Omental fat pad (tissue), 4 donors: ENCODE results near the gene COIL. TPM values are rescaled to one million over a fixed set of nuclear protein-coding genes. Genes with fewer than 3 reads are reported as not detected.

Experiments
- ATAC-seq: fragments of 150-250 bp; one replicate; pipeline ENCODE4 v1.9.1; 2016; ENCODE audit warnings: mild to moderate bottlenecking, moderate library complexity; ENCODE audit not compliant: low FRiP score
- DNase-seq: peaks from one replicate; pipeline ENCODE4 v3.0.0-alpha.2; 2019; ENCODE audit warnings: low spot score
- total RNA-seq, 4 donors: library from RNA; depleted of rRNA; stranded (reverse); fragments of >200 nt; gene quantifications; one replicate each; pipeline ENCODE4 v1.1.0, GENCODE V29; 2016
- TF ChIP-seq, protein P1 (sequence below), 3 donors: fragments of 450-650 bp; IDR thresholded peaks; one replicate each; pipeline ENCODE4 v1.5.1; 2016 to 2017; ENCODE audit warnings: antibody characterized with exemption in 3 of 3, mild to moderate bottlenecking in 3 of 3, moderate library complexity in 2 of 3

The COIL gene
- total RNA-seq, 4 donors from 2014 or later = 6.7 to 13.4 (median 9.3) TPM

DNA sequence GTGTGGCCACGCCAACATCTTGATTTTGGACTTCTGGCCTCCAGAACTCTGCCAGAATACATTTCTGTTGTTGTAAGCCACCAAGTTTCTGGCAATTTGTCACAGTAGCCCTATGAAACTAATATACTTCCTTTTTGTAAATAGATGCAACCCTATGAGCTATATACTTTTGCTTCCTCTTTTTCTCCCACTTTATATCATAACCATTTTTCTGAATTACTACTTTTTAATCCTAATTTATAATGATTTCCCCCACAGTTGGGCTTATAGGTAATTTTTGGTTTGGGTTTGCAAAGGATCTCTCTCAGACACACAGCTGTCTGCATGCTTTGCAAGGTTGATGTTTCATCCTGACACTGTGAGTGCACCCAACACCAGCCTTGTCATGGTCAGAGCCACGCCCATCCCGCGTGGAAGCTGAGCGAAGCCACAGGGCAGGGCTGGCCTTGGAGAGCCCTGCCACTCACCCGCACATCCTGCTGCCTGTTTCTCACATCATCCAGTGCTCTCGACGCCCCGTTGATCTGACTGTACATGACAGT is 52.8 kb downstream of the COIL start:
- TF ChIP-seq, protein P1, sequence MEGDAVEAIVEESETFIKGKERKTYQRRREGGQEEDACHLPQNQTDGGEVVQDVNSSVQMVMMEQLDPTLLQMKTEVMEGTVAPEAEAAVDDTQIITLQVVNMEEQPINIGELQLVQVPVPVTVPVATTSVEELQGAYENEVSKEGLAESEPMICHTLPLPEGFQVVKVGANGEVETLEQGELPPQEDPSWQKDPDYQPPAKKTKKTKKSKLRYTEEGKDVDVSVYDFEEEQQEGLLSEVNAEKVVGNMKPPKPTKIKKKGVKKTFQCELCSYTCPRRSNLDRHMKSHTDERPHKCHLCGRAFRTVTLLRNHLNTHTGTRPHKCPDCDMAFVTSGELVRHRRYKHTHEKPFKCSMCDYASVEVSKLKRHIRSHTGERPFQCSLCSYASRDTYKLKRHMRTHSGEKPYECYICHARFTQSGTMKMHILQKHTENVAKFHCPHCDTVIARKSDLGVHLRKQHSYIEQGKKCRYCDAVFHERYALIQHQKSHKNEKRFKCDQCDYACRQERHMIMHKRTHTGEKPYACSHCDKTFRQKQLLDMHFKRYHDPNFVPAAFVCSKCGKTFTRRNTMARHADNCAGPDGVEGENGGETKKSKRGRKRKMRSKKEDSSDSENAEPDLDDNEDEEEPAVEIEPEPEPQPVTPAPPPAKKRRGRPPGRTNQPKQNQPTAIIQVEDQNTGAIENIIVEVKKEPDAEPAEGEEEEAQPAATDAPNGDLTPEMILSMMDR (IDR thresholded peaks at IDR 0.05) = no peak
- ATAC-seq = no peak
- no peak for DNase-seq

DNA sequence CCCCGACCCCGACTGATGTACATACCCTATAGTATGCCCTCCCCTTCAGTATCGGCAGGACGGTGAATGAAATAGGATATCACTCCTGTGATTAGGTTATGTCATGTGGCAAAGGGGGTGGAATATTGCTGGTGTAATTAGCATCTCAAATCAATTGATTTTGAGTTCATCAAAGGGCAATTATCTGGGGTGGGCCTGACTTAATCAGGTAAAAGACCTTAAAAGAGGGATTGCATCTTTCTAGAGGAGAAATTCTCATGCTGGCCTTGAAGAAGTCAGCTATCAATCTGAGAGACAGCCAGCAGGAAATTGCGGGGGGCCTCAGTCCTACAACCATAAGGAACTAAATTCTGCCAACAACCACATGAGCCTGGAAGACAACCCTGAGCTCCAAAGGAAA is 57.3 kb downstream of the COIL start:
- TF ChIP-seq, protein P1 (IDR thresholded peaks at IDR 0.05) = no peak
- ATAC-seq (no peak), DNase-seq (no peak)

DNA sequence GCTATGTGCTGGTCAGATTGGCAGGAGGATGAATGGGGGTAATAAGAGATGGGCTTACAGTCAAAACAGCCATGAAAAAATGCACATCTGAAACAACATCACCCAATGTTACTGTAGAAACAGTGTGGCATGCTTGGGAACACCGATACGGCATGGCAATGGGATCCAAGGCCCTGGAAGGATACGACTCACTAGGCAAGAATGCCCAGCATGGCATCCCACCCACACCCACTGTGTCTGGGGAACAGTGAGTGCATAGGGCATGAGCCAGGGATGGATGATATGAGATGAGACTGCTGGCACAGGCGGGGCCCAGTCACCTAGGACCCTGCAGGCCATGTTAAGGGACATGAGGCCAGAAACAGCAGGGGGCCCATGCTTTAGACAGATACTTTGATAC is 58.5 kb downstream of the COIL start:
- DNase-seq (no peak), ATAC-seq (peak; percentile 53)
- TF ChIP-seq, protein P1 (IDR thresholded peaks at IDR 0.05) = no peak

DNA sequence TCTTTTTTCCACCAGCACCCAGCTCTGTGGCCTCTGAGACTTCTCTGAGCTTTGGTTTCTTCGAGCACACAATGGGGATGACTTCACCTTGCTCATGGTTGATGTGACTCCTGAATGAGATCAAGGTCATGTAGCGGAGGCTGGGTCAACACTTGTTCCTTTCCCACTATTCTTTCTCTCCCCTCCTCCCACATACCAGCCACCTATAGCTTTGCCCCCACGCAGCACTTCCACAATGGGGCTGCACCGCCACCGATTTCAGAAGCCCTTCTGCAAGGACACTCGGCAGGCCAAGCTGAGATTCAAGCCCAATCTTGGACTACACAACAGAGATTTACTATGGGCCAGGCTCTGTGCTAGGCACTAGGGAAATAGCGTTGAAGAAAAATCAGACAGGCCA is 61.4 kb downstream of the COIL start:
- no peak for ATAC-seq

DNA sequence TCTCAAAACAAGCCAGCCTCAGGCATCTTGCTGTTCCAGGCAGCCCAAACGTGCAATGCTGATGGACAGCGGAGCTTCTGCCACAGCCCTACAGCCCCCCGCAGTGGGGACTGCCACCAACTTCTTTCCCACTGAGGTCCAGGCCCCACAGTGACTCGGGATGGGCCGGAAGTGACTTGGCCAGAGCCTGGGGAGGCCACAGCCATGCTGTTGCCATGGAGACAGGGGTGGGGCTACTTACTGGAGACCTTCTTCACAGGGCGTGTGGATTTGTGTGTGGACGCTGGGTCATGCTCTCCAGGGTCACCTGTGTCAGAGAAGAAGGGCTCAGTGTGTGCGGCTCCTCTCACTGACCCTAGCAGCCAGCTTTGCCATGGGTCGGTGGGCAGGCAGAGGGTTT is 62.0 kb downstream of the COIL start:
- DNase-seq (no peak), ATAC-seq (no peak)
- TF ChIP-seq, protein P1 (IDR thresholded peaks at IDR 0.05) = no peak

More for the DNA sequence above, 61.4 kb downstream of the COIL start:
- DNase-seq = no peak
- TF ChIP-seq, protein P1 (IDR thresholded peaks at IDR 0.05) = no peak

DNA sequence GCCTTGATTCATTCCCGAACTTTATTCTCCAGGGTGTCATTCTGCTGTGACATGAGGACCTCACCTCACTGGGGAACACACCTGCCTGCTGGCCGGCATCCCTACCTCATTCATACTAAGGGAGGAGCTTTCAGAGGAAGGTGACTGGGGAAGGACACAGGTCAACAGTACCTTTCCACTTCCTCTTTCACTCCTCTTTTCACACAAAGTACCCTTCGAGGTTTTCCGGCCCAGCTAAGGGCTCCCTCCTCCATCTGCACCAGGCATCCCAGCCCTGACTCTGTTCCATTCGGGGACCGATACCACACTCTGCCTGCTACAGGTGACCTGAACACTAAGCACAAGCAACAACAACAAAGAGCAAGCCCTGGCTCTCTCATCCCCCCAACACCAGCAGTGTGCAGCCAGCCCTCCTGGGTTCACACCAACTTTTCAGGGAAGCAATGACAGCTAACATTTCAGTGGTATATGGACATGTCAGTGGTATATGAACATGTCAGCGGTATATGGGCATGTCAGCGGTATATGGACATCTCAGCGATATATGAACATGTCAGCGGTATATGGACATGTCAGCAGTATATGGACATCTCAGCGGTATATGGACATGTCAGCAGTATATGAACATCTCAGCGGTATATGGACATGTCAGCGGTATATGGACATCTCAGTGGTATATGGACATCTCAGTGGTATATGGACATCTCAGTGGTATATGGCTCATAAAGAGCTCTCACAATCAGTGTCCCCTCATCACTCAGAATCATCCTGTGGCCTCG is 63.0 kb downstream of the COIL start:
- ATAC-seq = no peak
- no peak for DNase-seq
- TF ChIP-seq, protein P1 (IDR thresholded peaks at IDR 0.05) = no peak

DNA sequence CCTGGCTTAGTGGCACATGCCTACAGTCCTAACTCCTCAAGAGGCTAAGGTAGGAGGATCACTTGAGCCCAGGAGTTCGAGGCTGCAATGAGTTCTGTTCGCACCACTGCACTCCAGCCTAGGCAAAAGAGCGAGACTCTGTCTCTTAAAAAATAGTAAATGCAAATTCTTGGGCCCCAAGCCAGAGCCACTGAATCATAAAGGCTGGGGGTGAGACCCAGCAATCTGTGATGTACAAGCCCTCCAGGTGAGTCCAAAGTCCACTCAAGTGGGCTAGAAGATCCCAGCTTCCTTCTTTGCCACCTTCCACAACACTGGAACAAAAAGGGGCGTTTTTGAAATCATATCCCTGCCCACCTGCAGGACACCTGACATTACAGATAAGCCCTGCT is 63.9 kb downstream of the COIL start:
- ATAC-seq (no peak), DNase-seq (no peak)
- TF ChIP-seq, protein P1 (IDR thresholded peaks at IDR 0.05) = no peak
